ENCODE measurements around the gene MLST8. TPM values are rescaled to one million over a fixed set of nuclear protein-coding genes. Genes with fewer than 3 reads are reported as not detected.

MLST8 gene
- polyA plus RNA-seq, 3 donors, result 29.9 to 54.3 (median 30.5) TPM

- Histone ChIP-seq H3K36me3 (replicated peaks in 1 of 2; ENCODE audit: control insufficient read depth in 1 of 2, insufficient read depth in 2 of 2, low read length in 2 of 2) (peaks cover 29 to 38% of the 10 kb centered on the region in 2 donors), H3K79me2 (ENCODE audit: insufficient read depth, low read length) (peaks cover 33% of the 10 kb centered on the region), H2AFZ (ENCODE audit: insufficient read depth, low read depth, low read length, poor library complexity, severe bottlenecking) (no peak overlapping the region), H3K9ac (ENCODE audit: insufficient read depth, low read length, poor library complexity, severe bottlenecking) (no peak overlapping the region), H3K4me2 (replicated peaks; ENCODE audit: extremely low read depth, low read length, poor library complexity, severe bottlenecking) (no peak overlapping the region), H3K27ac (ENCODE audit: low read depth in 1 of 2, low read length in 2 of 2) (no peak overlapping the region), H4K20me1 (ENCODE audit: insufficient read depth, low read length) (peaks cover 38% of the 10 kb centered on the region), H3K27me3 (ENCODE audit: control insufficient read depth in 2 of 2, insufficient read depth in 2 of 2, low read length in 2 of 2) (no peaks in the 10 kb centered on the region), H3K4me1 (ENCODE audit: control insufficient read depth in 1 of 2, insufficient read depth in 2 of 2, low read length in 2 of 2) (peaks cover 34 to 40% of the 10 kb centered on the region in 2 donors), H3K4me3 (replicated peaks in 1 of 3; ENCODE audit: low read depth in 2 of 3, low read length in 3 of 3) (no peak overlapping the region), H3K9me3 (replicated peaks in 1 of 2; ENCODE audit: control insufficient read depth in 1 of 2, insufficient read depth in 1 of 2, low read length in 2 of 2) (no peaks in the 10 kb centered on the region)
- TF ChIP-seq CTCF (IDR thresholded peaks at IDR 0.05), result no peak
- peaks cover 38% of the 10 kb centered on the region for H3K4me1 Mint-ChIP-seq
- intact Hi-C loops (cut with micrococcal nuclease), result loop anchor here (5.0 kb wide), 2 partner anchors 51 to 59 kb away; partner anchors contain the start of genes RNPS1 (in 2 of the 2) and TRAF7 (in 1 of the 2)
- H3K4me3 Mint-ChIP-seq, result no peak overlapping the region
- peak overlapping the region in 2 of 7 donors; percentile 13 to 86 for H3K27ac Mint-ChIP-seq
- no peak for DNase-seq
- WGBS (ENCODE audit: insufficient coverage), result 98% methylated on average over 7 of the region's 9 CpGs
- H3K9me3 Mint-ChIP-seq, result peaks cover 0 to 2% (median 0%) of the 10 kb centered on the region in 7 donors
- peaks cover 23 to 43% of the 10 kb centered on the region in 2 donors for H3K36me3 Mint-ChIP-seq
- H3K27me3 Mint-ChIP-seq (ENCODE audit: low read depth in 3 of 3), result peaks cover 0 to 4% (median 2%) of the 10 kb centered on the region in 3 donors
These were observed 2.6 kb downstream of the MLST8 start for GRCh38 chr16:2207872-2208271.

- no peaks in the 10 kb centered on the region for H3K27me3 ChIP-seq (ENCODE audit: control insufficient read depth in 2 of 2, insufficient read depth in 2 of 2, low read length in 2 of 2)
- H3K4me3 Mint-ChIP-seq, result no peak overlapping the region
- H3K4me2 ChIP-seq (replicated peaks; ENCODE audit: extremely low read depth, low read length, poor library complexity, severe bottlenecking), result no peak overlapping the region
- H2AFZ ChIP-seq (ENCODE audit: insufficient read depth, low read depth, low read length, poor library complexity, severe bottlenecking), result no peak overlapping the region
- no peak overlapping the region for H3K27ac Mint-ChIP-seq
- H3K9me3 Mint-ChIP-seq, result peaks cover 0 to 2% (median 0%) of the 10 kb centered on the region in 7 donors
- H3K27me3 Mint-ChIP-seq (ENCODE audit: low read depth in 3 of 3), result peaks cover 0 to 4% (median 2%) of the 10 kb centered on the region in 3 donors
- no peak overlapping the region for H3K9ac ChIP-seq (ENCODE audit: insufficient read depth, low read length, poor library complexity, severe bottlenecking)
- H3K4me1 ChIP-seq (ENCODE audit: control insufficient read depth in 1 of 2, insufficient read depth in 2 of 2, low read length in 2 of 2), result peaks cover 38 to 44% of the 10 kb centered on the region in 2 donors
- H3K4me3 ChIP-seq (replicated peaks in 1 of 3; ENCODE audit: low read depth in 2 of 3, low read length in 3 of 3), result no peak overlapping the region
- peaks cover 29 to 38% of the 10 kb centered on the region in 2 donors for H3K36me3 ChIP-seq (replicated peaks in 1 of 2; ENCODE audit: control insufficient read depth in 1 of 2, insufficient read depth in 2 of 2, low read length in 2 of 2)
- no peak for DNase-seq
- H3K27ac ChIP-seq (ENCODE audit: low read depth in 1 of 2, low read length in 2 of 2), result no peak overlapping the region
- H4K20me1 ChIP-seq (ENCODE audit: insufficient read depth, low read length), result peaks cover 42% of the 10 kb centered on the region
- H3K4me1 Mint-ChIP-seq, result peaks cover 43% of the 10 kb centered on the region
- no peak for TF ChIP-seq CTCF (IDR thresholded peaks at IDR 0.05)
- 86% methylated on average over 15 of the region's 23 CpGs for WGBS (ENCODE audit: insufficient coverage)
- peaks cover 23 to 43% of the 10 kb centered on the region in 2 donors for H3K36me3 Mint-ChIP-seq
- intact Hi-C loops (cut with micrococcal nuclease), result loop anchor here (5.0 kb wide), 2 partner anchors 51 to 59 kb away; partner anchors contain the start of genes RNPS1 (in 2 of the 2) and TRAF7 (in 1 of the 2)
- H3K9me3 ChIP-seq (replicated peaks in 1 of 2; ENCODE audit: control insufficient read depth in 1 of 2, insufficient read depth in 1 of 2, low read length in 2 of 2), result no peaks in the 10 kb centered on the region
- peaks cover 37% of the 10 kb centered on the region for H3K79me2 ChIP-seq (ENCODE audit: insufficient read depth, low read length)
These were observed 3.1 kb downstream of the MLST8 start for GRCh38 chr16:2208308-2208707.

All from CD14-positive monocyte (primary cell).